Adipose tissue (tissue), 3 donors: ENCODE measurements around the gene RERE. TPM values are rescaled to one million over a fixed set of nuclear protein-coding genes. Genes with fewer than 3 reads are reported as not detected.
"Not testable (repeated sequence)": the region's sequence is repeated elsewhere in the genome, so short reads cannot be mapped to it uniquely, and the experiment has no call there.

Experiments
- H3K27ac ChIP-seq: one replicate; pipeline ENCODE4 v1.5.1; 2013; ENCODE audit warnings: low read depth, low read length
- WGBS, 3 donors: extraction: QIAGEN DNeasy Blood & Tissue Kit; methylation state at CpG; one replicate each; pipeline ENCODE4 v1.1.7; 2013; 5-methylcytosine and 5-hydroxymethylcytosine counted together
- polyA plus RNA-seq, 3 donors: library from polyadenylated mRNA; stranded (reverse); fragments of 200-250 nt; gene quantifications; one replicate each; pipeline ENCODE4 v1.2.3, GENCODE V29; 2013
- donor health status: healthy with polysubstance abuse.
- donor health status: Bipolar disorder and iron deficiency.
- donor health status: healthy.

Gene RERE
- polyA plus RNA-seq, 3 donors: 15.8 to 40.7 (median 39.6) TPM

DNA sequence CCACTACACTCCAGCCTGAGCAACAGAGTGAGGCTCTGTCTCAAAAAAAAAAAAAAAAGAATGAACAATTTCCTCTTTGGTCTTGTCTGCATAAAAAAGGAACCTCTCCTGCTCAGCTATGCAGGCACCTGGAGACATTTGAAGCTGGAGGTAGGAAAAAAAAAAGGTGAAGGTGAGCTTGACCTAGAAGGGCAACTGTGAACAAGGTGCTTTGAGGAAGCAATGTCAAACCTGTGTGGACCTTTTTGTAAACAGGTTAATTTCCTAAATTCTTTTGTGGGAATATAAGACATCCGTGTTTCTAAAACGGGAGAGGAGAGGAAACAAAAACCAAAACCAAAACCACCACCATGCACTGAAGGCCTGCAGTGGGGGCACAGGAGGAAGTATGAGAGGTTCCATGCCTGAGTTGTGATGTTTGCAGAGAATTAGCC lies 422.0 kb downstream of the RERE start:
- H3K27ac ChIP-seq: no peak overlapping the region
- 29 to 56% (median 31%) methylated on average over 2 of the region's 2 CpGs for WGBS, 3 donors

DNA sequence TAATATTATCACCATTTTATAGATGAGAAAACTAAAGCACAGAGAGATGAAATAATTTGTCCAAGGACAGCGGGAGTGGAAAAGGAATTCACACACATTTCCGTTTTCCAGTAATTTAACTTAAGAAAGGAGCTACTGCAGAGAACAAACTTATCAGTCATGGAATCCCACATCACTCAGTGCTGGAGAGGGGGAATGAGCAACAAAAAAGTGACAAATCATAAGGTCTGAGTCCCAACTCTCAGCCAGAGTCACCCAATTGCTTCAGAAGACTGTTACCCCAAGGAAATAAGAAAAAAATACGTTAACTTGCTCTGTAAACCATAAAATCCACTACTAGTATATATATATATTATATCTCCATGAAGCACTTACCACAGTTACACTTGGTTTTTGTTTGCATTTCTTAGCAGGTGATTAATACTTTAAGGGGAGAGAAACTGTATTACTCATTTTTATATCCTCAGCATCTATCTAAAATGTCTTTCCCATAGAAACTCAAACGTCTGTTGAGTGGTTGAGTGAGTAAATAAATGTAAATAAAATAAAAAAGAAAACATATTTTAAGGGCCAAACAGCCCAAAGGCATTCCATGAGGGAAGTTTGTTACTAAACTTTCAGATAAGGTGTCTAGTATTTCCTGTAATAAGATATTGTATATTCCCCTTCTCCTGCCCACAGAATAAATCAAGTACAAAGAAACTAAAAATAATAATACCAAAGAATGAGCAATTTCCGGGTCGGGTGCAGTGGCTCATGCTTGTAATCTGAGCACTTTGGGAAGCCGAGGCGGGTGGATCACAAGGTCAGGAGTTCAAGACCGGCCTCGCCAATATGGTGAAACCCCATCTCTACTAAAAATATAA lies 422.8 kb downstream of the RERE start:
- WGBS, 3 donors: 48 to 78% (median 58%) methylated on average over 10 of the region's 10 CpGs

DNA sequence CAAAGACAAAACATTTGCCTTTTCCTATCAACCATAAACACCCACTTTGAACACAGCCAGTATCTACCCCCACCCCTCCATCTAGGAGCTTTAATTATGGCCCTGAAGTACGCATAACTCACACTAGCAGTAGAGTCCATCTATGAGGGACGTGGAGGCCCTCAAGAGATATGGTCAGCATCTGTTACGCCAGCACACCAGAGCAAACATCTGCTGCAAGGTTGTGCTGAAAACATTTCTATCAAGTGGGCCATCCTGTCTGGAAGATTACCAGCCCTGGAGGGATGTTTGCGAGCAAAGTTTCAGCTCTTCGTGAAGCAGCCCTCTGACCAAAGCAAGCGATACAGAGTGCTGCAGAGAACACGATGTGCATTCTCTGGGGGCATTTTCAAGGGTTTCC lies 424.9 kb downstream of the RERE start:
- H3K27ac ChIP-seq: no peak overlapping the region
- 70 to 81% (median 76%) methylated on average over 7 of the region's 7 CpGs for WGBS, 3 donors

More for the DNA sequence above, 422.8 kb downstream of the RERE start:
- H3K27ac ChIP-seq: no peak overlapping the region

DNA sequence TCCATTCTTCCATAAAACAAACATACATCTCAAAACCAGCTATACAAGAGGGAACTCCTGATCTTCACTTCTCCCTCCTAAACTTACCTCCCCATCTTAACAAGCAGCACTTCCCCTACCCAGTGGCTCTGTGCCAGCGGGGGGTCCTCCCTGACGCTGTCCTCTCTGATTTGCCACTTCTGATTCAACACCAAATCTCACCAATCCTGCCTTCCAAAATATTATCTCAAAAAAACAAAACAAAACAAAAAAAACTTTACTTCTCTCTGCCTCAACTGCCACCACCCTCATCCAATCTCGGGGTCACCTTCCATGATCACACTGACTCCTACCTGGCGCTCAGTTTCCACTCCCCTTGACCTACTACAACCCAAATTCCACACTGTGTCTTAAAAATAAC lies 426.7 kb downstream of the RERE start:
- H3K27ac ChIP-seq: no peak overlapping the region

DNA sequence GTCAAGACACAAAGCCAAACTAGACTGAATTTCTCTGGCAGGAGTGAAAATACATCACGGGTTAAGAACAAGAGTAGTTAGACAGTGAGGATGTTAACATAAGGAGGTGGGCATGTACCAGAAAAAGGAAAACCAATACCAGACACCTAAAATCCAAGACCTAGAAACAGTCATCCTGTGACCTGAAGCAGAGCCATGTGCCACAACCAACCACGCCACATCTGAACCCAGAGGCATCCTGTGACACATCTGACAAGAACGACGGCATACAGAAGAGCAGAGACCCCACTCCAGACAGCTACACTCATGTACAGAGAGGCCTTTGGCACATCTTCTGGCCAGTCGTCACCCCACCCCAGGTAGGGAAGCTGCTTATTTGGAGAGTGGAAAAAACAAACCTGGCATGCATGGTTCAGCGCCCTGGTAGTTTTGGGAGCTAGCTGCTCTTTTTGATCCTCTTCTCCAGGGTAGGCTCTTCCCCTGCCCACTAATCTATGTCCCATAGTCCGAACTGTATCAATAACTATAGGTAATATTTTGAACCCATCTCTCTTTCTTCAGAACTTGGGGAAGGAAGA lies 427.4 kb downstream of the RERE start:
- WGBS, 3 donors: 91 to 94% (median 93%) methylated on average over 7 of the region's 7 CpGs
- no peak overlapping the region for H3K27ac ChIP-seq

More for the DNA sequence above, 426.7 kb downstream of the RERE start:
- WGBS, 3 donors: 74 to 81% (median 75%) methylated on average over 4 of the region's 4 CpGs

DNA sequence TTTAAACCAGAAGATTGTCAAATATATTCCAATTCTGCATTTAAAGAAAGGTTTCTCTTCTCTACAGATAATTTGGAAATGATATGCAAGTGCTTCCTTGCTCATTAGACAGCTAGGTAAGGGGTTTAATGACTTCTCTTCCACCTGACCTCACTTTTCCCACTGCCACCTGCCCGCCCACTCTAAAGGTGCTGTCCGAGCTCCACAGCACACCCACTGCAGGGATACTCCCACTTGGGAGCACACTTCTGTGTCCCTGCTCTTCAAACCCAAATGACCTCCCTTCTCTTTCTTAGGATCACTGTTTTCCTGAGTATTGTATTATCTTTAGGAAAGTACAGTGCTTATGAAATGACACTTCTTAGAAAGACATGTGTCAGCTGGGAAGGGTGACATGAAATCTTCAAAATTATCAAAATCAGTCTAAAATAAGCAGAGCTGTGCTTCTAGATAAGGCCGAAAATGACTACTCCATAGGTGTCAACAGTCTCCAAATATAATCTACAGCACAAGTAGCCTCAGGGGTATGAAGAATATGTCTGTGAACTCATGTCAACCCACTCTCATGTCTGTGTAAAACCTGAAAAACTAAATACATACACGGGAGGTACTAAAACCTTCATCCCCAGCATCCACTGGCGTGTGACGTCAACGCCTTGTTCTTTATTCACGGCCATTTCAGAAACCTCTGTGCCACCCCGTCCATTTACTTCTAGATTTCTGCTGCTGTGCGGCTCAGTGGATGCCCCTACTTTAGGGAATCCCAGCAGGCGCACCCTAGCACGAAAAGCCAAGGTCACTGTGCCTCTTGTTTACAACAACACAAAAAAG lies 428.5 kb downstream of the RERE start:
- H3K27ac ChIP-seq: no peak overlapping the region
- WGBS, 3 donors: 94 to 96% (median 95%) methylated on average over 12 of the region's 12 CpGs

DNA sequence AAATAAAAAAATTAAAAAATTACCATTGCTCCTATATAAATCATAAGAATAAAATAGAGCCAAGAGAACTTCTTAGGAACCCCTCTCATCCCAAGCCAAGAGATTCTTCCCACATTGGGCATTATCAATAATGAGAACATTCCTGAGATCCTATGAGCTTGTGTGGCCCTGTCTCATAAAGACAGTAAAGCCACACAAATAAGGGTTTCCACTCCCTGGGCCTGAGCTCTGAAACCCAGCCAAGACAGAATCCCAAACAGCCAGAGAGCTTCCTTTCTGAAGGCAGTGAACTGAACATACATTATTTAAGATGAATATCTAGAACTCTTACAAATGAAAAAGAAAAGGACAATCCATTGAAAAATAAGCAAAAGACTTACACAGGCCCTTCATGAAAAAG lies 431.2 kb downstream of the RERE start:
- no peak overlapping the region for H3K27ac ChIP-seq

DNA sequence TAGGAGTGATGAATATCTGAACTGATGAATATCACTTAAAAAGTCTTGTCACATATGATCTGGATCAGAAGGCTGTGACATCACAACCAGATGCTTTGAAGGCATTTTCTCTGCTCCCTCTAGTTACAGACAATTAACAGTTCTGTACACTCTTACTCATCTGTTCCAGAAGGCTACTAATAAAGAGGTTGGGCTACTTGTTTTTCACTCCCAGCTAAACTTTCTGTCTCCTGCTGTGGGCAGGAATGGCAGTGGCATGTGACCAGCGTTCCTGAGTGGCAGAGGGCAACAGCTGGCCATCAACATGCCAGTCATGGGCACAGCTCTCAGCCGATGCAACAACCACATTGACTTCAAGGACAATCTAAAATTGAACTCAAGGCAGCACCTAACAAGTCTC lies 432.9 kb downstream of the RERE start:
- no peak overlapping the region for H3K27ac ChIP-seq
- WGBS, 3 donors: 33 to 84% (median 54%) methylated on average over 2 of the region's 2 CpGs

DNA sequence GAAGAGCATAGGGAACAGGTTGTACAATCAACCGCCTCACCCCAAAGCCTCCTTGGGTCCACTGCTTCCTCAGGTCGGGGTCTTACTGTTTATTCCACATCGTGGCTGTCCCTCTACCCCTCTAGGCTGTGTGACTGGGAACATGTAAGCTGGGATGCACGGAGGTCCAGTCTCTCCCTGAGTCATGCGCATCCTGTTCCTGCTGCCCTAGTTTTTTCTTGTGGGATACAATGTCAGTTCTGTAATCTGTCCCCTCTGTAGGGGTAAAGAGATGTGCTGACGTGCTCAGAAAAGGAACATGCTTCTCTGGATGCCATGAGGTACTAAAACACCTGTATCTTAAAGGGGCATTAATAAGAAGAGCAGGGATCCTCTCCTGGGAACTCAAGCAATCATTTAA lies 433.4 kb downstream of the RERE start:
- H3K27ac ChIP-seq: no peak overlapping the region
- 60 to 83% (median 71%) methylated on average over 6 of the region's 6 CpGs for WGBS, 3 donors

DNA sequence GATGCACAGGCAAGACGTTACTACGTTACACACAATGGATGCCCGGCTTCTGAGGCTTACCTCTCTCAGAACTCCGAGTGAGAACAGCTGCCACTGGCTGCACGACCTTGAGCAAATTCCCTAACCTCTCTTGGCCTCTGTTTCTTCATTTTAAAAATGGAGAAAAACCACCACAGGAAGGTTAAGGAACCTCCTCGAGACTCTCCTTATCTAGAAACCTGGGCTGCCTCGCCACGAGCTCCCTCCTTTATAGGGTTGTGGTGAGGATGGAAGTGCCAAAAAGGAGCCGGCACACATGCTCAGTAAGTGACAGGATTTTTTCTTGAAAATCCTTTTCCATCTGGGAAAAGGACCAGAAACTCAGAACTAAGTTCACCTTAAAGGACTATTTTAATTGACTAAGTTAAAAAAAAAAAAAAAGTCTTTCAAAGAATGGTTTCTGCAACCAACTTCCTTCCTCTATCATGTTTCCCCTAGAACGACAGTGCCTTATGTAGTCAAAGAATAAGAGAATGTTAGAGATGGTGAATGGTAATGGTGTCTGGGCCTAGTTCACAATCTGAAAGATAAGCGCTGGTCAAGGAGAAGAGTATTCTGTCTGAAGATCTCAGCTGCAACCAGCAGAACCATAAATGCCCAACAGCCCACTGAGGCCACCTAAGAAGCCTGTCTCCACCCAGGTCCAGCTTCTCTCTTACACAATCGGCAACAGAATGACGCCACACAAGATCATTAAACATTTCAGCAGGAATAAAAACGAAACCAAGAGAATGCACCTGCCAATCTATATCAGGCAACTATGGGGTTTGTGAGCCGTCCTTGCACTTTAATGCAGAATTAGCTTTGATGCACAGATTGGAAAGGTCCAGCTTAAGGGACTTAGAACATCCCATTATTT lies 434.6 kb downstream of the RERE start:
- H3K27ac ChIP-seq: no peak overlapping the region

DNA sequence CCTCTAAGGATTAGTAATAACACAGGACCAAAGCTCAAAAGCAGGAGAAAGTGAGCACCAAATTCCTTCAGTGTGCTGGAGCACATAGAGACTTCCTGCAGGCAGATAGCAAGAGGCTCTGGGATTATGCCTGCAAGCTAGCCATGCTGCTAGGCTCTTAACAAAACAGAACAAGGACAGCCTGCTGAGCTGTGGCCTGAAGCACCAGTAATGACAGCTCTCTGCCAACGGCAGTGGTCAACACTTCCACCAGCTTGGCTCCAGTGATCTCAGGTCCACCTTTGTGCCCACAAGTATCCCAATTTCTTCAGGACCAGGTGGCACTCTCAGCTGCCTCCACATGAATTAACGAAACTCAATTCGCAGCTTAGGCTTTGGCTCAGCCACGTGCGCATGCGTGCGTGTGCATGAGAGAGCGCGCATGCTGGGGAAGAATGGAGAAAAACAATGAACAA lies 435.4 kb downstream of the RERE start:
- WGBS, 3 donors: 89 to 90% (median 89%) methylated on average over 9 of the region's 9 CpGs
- no peak overlapping the region for H3K27ac ChIP-seq

More for the DNA sequence above, 434.6 kb downstream of the RERE start:
- WGBS, 3 donors: 52 to 59% (median 58%) methylated on average over 15 of the region's 15 CpGs

DNA sequence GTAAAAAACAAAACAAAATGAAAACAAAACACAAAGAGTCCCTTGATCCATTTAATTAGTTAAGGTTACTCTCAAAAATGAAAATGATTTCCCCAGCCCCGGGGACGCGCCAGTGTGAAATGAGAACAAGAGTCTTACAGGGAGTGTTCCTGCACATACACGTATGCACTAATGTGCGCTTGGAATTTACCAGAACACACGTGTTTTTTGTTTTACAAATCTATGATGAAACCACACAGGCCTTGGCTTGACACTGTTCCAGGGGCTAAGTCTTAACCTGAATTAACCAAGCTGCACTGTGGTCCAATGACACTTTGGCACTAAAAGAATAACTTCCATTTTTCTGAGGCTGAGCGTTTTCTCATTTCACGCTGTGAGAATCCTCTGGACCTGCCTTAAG lies 435.8 kb downstream of the RERE start:
- no peak overlapping the region for H3K27ac ChIP-seq
- 59 to 82% (median 61%) methylated on average over 8 of the region's 8 CpGs for WGBS, 3 donors

DNA sequence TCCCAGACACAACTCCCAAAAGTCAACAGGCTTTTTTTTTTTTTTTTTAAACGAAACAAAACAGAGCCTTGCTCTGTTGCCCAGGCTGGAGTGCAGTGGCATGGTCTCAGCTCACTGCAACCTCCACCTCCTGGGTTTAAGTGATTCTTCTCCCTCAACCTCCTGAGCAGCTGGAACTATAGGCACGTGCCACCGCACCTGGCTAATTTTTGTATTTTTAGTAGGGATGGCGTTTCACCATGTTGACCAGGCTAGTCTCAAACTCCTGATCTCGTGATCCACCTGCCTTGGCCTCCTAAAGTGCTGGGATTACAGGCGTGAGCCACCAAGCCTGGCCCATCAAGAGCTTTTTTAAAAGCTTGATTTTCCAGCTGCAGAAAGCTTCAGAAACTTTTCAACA lies 437.1 kb downstream of the RERE start:
- not testable (repeated sequence) for H3K27ac ChIP-seq
- WGBS, 3 donors: 80 to 85% (median 84%) methylated on average over 6 of the region's 6 CpGs

DNA sequence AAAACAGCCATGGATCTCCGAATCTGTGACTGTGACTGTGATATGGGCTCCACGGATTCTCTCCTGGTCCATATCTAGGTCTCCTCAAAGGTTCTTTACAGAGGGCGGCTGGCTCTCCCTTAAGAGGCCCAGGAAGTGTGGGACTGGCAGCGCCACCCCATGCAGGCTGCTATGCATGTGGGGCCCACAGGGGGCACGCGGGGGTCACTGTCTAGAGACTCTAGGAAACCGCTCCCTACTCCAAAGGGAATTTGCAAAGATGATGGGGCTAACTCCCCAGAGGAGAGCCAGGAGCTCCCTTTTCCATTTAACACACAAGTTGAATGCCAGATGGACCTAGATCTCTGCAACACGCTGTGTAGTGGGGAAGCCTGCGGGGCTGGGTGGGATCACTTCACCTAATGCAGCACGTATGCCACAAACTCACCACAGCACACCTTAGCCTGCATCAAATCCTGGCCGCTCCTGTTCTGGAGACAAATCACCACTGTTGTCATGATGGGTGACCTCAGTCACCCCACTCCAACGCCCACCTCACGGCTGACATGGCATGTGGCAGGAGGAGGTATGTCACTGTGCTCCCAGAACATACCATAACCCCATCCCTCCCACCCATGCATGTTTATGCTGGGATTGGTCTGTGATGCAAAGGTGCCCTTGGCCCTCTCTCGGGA lies 437.8 kb downstream of the RERE start:
- 83 to 88% (median 86%) methylated on average over 14 of the region's 14 CpGs for WGBS, 3 donors

DNA sequence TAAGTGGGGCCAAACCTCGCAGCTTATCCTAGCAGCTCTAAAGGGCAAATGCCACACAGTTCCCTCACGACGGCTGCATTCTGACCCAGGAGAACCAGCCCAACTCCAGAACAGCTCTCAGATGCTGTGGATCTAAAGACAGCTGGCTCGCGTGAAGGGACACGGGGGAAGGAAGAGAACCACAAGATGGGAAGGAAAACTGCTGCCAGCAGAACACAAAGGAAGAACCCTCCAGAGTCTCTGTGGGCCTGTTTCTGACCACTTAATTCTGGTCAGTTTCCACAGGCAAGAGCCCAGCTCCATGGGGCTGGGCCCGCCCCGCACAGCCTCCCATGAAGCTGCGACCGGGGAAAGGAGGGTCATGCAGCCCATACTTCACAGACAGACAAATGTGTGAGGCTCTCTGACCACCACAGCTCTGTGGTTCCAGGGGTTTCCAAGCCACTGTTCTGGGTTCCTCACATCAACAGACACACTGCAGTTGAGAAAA lies 438.4 kb downstream of the RERE start:
- no peak overlapping the region for H3K27ac ChIP-seq
- 38 to 76% (median 55%) methylated on average over 10 of the region's 10 CpGs for WGBS, 3 donors

More for the DNA sequence above, 437.8 kb downstream of the RERE start:
- H3K27ac ChIP-seq: no peak overlapping the region

DNA sequence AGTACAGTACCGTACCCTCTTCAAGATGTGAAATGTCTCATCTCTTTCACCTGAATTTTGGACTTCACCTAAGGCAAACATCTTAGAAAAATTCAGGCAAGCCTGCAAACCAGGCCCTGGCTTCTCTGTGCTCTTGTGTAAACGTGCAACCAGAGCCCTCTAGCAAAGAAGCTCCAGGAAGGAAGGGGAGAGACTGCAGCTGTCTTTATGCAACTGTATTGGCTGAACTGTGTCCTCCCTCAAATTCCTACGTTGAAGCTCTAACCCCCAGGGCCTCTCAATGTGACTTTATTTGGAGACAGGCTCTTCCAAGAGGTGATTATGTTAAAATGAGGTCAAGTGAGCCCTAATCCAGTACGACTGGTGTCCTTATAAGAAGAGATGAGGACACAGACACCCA lies 439.3 kb downstream of the RERE start:
- H3K27ac ChIP-seq: peak overlapping the region; percentile 44
- 28 to 49% (median 31%) methylated on average over 4 of the region's 4 CpGs for WGBS, 3 donors

DNA sequence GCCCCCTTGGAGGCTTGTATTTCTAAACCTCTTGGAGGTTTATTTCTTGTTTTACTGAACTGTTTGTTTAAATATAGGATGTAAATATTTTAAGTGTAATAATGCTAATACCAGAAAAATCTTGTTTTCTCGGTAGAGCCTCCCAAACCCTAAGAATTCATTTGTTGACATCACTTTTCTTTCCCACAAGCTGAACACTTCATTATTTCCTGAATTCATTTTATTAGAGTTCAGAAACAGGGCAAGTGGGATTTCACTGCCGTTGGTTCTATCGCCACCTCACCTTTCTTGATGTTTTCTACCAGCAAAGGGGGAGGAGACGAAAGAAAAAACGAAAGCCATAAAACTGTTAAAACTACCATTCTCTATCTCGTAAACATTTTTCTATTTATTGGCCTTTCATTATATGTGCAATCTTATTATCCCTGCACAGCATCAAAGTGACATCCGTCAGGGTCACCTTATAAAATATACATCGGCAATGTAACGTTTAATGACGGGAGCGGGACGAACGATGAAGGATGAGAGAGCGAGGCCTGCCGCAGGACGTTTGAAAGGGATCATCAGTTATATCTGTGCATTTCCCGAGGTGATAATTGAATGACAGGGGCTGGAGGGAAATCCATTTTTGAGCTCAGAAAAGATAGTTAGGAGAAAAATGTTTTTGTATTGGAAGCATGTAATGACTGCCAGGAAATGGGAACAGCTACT lies 440.0 kb downstream of the RERE start:
- WGBS, 3 donors: 84 to 90% (median 86%) methylated on average over 17 of the region's 17 CpGs
- H3K27ac ChIP-seq: no peak overlapping the region
